ENCODE data around the gene NUCB1. TPM values are rescaled to one million over a fixed set of nuclear protein-coding genes. Genes with fewer than 3 reads are reported as not detected.

The NUCB1 gene
- total and polyA plus RNA-seq, 9 of the 15 experiments (the other 6 are each of a cell fraction or from before 2014, with no cell fraction given): 3.1 to 153 (median 71.7) TPM

GRCh38 chr19:48963371-48964204 lies 63.5 kb downstream of the NUCB1 start (continued):
- TF ChIP-seq ZNF57 (CRISPR knock-in tag; IDR thresholded peaks at IDR 0.05): no peak
- TF ChIP-seq HDGF (IDR thresholded peaks at IDR 0.05): no peak
- TF ChIP-seq ZNF778 (CRISPR knock-in tag; IDR thresholded peaks at IDR 0.05): no peak
- no peak for TF ChIP-seq FOXK1 (CRISPR knock-in tag; IDR thresholded peaks at IDR 0.05; ENCODE audit: borderline replicate concordance)
- TF ChIP-seq ZFX (CRISPR knock-in tag; IDR thresholded peaks at IDR 0.05): peak; percentile 82
- TF ChIP-seq SOX6 (IDR thresholded peaks at IDR 0.05): no peak
- peak in 2 of 3 experiments; percentile 52 to 66 for TF ChIP-seq YY1 (IDR thresholded peaks at IDR 0.05; ENCODE audit: borderline replicate concordance in 1 of 3, control insufficient read depth in 1 of 3, extremely low read depth in 1 of 3, insufficient read depth in 3 of 3, insufficient read length in 1 of 3, insufficient replicate concordance in 2 of 3, low read depth in 1 of 3, low read length in 2 of 3)
- TF ChIP-seq E2F3 (CRISPR knock-in tag; IDR thresholded peaks at IDR 0.05): peak; percentile 88
- 0 out of 2 replicates have a peak, but pooled peaks have one; percentile 39 for TF ChIP-seq TCF7 (IDR thresholded peaks at IDR 0.05; ENCODE audit: borderline replicate concordance)
- TF ChIP-seq CEBPB (tag; IDR thresholded peaks at IDR 0.05): no peak
- TF ChIP-seq ZNF354B (CRISPR knock-in tag; IDR thresholded peaks at IDR 0.05): no peak
- 0 out of 2 replicates have a peak, but pooled peaks have one; percentile 38 for TF ChIP-seq HDAC6 (IDR thresholded peaks at IDR 0.05; ENCODE audit: low read depth, low read length)
- peak; percentile 58; the same call in 1 of the 2 replicates for TF ChIP-seq CHD2 (IDR thresholded peaks at IDR 0.05; ENCODE audit: low read depth, low read length)
- TF ChIP-seq ZEB2 (IDR thresholded peaks at IDR 0.05): 0 out of 2 replicates have a peak, but pooled peaks have one; percentile 8
- TF ChIP-seq RFX5 (IDR thresholded peaks at IDR 0.05; ENCODE audit: low read depth, low read length): no peak
- TF ChIP-seq ZNF146 (CRISPR knock-in tag; IDR thresholded peaks at IDR 0.05; ENCODE audit: unreplicated experiment): no peak
- TF ChIP-seq NFE2L1 (tag; IDR thresholded peaks at IDR 0.05; ENCODE audit: borderline replicate concordance, low read depth): peak; percentile 89
- TF ChIP-seq PKNOX1 (IDR thresholded peaks at IDR 0.05): no peak; the same call in 1 of the 2 replicates
- TF ChIP-seq ZBTB49 (CRISPR knock-in tag; IDR thresholded peaks at IDR 0.05; ENCODE audit: borderline replicate concordance): no peak
- peak; percentile 98 for TF ChIP-seq CCNT2 (IDR thresholded peaks at IDR 0.05; ENCODE audit: borderline replicate concordance, extremely low read depth, insufficient read length, low read depth, low read length)
- peak in 1 of 2 experiments; percentile 54; a peak in 2 of 4 replicates for TF ChIP-seq ZMIZ1 (IDR thresholded peaks at IDR 0.05; ENCODE audit: low read depth in 2 of 2, low read length in 2 of 2)
